GM18519 (cell line): ENCODE data around the gene KRT17.
"Not testable (repeated sequence)": the region's sequence is repeated elsewhere in the genome, so short reads cannot be mapped to it uniquely, and the experiment has no call there.

ENCODE experiments used
- ATAC-seq: cut with Tn5 transposase; IDR thresholded peaks from one replicate; pipeline ENCODE4 v1.9.1; 2021; ENCODE audit warnings: mild to moderate bottlenecking, moderate library complexity; ENCODE audit not compliant: unreplicated experiment, low FRiP score

The KRT17 gene

GRCh38 chr17:41654678-41655607, 30.6 kb upstream of the KRT17 start:
- no peak for ATAC-seq

DNA sequence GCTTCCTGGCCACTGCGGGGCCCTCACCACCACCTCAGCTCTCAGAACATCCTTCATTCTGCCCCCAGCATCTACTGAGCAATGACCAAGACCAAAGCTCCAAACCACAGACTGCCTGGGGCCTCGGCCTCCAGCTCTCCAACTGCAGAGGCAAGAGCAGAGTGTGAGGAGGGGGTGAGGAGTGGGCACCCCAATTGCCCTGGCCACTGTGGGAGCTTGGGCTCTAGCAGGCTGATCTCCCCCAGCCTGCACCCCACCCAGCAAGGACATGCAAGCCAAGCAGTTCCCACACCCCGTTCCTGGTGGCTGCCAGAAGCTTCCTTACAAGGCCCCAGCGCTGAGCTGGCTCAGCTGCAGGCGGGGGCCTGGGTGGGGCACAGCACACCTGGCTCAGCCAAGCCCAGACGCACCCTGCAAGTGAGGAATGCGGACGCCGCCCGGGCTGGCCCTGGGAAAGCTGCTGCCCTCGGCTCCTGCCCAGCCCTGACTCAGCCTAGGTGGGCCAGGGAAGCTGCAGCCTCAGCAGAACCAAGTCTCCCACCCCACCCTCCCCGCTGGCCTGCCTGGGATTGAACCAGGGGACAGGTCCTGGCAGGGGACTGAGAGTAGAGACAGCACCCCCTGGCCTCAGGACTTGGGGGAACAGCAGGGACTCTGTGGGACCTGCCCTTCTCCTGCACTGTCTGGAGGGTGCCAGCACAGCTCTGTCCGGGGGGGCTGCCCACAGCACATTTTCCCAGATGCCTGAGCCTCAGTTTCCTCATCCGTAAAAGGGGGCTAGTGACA, 29.7 kb upstream of the KRT17 start:
- ATAC-seq: no peak

DNA sequence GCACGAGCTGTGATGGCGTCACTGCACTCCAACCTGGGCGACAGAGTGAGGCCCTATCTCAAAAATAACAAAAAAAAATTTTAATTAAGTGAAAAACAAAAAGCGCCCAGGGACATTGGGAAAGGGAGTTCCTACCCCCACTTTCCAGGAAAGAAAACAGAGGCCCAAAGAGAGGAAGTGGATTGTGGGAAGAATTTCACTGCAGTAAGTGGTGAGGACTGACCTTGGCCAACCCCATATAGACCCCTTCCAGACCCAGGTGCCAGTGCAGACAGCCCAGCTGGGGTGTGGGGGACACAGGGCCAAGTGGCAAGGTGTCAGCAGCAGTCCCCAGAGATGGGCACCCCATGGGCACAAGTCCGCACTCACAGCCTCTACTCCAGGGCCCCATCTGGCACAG, 29.0 kb upstream of the KRT17 start:
- no peak for ATAC-seq

- no peak for ATAC-seq
These were observed 28.1 kb upstream of the KRT17 start for GRCh38 chr17:41652461-41652970.

- ATAC-seq: no peak
These were observed 27.5 kb upstream of the KRT17 start for GRCh38 chr17:41651625-41652460.

DNA sequence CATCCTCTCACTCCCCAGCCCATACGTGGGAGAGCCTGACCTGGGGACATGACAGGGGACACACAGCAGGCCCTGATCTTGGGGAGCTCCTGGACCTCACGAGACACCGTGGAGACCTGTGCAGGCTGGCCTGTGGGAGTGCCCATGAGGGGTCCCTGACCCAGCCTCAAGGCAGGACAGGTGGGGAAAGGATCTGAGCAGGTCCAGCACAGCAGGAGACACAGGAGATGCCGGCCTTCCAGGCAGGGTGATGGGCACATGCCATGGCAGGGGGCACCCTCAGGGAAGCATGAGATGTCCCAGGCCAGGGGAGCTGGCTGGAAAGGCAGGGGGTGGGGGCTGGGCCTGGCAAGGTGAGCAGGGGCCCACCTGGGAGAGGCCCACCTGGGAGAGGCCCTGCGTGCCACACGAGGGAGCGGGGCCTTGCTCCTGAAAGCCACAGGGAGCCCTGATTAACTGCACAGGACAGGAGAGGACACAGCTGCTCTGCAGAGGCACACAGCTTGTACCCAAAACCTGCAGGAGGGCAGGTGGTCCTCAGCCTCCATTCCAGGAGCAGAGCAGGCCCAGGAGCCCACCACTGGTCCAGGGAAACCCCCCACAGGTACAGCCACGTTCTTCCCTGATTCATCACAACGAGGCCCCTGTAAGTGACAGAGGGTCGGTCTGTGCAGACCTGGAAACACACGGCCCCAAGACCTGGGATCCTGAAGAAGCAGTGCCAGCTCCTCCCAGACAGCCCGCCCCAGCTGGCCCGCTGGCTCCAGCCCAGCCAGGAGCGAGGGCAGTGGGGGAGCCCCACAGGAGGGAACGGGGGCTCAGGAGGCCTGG, 26.6 kb upstream of the KRT17 start:
- no peak for ATAC-seq

DNA sequence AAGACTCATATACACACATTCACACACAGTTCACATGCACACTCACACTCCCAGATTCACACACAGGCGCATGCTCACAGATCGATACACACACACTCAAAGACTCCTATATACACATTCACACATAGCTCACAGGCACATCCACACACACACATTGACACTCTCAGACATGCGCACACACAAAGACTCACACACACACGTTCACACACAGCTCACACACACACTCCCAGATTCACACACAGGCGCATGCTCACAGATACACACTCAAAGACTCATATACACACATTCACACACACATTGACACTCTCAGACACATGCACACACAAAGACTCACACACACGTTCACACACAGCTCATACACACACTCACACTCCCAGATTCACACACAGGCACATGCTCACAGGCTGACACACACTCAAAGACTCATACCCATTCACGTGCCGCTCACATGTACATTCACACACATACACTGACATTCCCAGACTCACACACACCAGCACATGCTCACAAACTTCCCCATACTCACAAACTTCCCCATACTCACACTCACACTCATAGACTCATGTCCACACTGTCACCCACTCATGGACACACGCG, 25.6 kb upstream of the KRT17 start:
- no peak for ATAC-seq

DNA sequence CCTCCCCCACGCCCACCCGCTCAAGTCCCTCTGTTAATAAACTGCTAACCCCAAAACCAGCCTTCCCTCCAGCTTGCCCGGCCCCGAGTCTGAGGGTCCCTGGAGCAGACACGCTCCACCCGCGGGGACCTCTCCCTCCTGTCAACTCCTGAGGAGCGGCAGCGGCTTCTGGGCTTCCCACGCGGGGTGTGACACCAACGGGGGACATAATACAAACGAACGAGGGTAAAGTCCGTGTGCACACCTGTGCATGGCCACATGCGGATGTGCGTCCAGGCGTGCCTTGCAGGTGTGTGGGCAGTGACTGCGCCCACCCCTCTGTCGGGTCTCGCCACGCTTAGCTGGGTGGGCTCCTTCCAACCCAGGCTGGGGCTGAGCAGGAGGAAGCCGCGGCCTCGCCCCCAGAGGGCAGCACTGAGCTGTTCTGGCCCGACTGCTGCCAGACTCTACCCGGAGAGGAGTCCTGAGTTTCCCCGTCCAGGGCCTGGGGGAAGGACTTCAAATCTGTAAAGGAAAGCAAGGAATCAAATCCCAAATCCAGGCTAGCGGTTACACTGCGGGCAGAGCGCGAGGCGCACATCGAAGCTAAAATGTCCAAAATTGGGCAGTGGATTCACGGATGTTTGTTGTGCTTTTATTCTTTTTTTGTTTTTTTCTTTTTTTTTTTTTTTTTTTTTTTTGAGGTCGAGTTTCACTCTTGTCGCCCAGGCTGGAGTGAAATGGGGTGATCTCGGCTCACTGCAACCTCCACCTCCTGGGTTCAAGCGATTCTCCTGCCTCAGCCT, 24.2 kb upstream of the KRT17 start:
- no peak for ATAC-seq

DNA sequence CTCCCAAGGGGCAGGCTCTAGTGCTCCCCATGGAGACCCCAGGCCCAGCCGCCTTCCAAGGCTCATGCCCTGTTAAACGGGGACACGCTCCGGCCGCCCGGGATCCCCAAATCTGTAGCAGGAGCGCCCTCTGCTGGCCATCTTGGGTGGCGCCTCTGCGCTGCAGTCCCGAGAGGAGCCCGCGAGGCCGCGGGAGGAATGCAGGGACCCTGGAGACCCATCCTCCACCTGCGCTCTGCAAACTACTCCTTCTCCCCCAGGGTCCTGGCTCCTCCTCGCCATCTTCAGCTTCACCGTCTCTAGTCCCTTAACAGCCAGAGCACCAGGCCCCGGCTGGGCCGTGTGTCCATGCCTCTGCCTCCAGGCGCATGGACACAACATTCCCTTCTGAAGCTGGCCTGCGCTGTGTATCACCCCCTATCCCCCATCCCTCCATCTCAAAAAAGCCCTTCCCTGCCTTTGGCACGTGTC, 23.6 kb upstream of the KRT17 start:
- no peak for ATAC-seq

- no peak for ATAC-seq
These were observed 22.9 kb upstream of the KRT17 start for GRCh38 chr17:41647038-41647813.

GRCh38 chr17:41642252-41643156, 18.1 kb upstream of the KRT17 start:
- no peak for ATAC-seq

DNA sequence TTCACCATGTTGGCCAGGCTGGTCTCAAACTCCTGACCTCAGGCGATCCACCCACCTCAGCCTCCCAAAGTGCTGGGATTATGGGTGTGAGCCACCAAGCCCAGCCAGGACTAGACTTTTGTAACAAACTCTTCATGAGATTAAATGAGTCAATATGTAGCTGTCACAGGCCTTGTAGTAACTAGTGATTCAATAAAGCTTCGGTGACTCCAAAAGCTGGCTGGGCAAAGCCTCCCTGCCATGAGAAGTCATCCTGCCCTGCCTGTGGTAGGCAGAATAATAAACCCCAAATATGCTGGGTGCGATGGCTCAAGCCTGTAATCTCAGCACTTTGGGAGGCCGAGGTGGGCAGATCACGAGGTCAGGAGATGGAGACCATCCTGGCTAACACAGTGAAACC, 16.2 kb upstream of the KRT17 start:
- ATAC-seq: not testable (repeated sequence)

DNA sequence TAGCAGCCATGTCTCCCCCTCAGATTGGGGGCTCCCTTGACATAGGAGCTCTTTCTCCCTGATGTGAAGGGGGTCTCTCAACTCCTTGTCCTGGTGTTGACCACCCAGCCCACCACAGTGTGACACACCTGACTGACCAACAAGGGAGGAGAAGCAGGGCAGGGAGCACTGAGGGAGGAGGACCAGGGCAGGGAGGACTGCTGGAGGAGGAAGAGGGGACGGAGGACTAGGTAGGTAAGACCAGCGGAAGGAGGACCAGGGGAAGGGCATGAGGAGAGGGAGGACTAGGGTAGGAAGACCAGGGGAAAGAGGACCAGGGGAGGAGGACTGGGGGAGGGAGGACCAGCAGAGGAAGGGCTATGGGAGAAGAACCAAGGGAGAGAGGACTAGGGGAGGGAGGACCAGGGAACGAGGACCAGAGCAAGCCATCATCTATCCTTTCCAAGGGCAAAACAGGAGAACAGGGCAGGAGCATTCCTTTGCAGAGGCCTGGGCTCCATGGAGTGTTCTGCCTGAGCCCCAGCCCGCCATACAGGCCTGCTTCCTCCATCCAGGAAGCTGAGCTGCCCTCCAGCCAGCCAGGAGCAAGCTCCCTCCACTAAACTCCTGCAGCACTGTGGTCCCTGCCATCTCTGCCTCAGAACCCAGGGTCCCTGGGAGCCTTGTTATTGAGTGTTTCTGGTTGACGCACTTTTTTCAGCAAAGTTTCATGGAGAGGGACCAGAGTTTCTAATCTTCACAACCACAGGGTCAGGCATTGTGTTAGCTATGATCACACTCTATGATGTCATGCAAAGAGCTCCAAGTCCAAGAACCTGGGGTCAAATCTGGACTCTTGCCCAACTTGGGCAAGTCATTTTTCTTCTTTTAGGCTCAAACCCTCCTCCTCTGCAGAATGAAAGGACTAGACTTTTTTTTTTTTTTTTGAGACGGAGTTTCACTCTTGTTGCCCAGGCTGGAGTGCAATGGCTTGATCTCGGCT, 15.4 kb upstream of the KRT17 start:
- no peak for ATAC-seq

- no peak for ATAC-seq
These were observed 14.6 kb upstream of the KRT17 start for GRCh38 chr17:41638941-41639340.

DNA sequence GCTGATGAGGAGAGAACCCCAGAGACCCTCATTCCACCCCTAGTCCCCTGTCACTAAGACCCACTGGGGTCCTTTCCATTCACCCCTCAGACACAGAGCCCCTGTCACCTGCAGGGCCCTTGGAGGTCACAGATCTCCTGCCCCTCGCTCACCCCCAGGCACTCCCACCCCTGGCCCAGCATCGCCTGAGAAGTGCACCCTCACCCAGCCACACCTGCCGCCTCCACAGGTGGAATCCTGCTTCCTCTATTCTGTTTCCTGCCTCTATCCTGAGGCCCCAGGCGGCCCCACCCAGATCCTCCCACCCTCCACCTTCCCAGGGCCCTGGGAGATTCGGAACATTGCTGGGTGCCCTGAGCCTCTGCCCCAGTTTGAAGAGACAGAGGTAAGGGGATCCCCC, 13.8 kb upstream of the KRT17 start:
- no peak for ATAC-seq
